HK-2 (cell line): Measurements from ENCODE around the gene CACNA2D1.

Experiments used
- DNase-seq: peaks from one replicate; pipeline ENCODE4 v3.0.0-alpha.2; 2018; ENCODE audit not compliant: unreplicated experiment

Gene CACNA2D1

DNA sequence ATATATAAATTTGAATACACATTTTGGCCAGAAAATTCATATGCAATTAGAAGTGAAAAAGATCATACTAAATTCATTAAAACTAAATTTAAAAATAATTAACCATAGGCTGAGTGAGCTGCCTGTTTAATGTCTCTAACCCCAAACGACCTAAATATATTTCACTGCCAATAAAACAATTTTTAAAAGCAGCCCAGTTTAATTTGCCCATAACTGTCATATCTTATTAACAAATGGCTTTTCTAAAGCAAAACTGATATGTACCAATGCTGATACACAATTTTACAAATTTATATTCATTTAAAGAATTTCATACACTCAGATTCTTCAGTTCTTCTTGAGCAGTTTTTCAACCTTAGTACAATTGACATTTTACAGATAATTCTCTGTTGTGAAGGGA lies 99.9 kb downstream of the CACNA2D1 start:
- DNase-seq, result no peak

DNA sequence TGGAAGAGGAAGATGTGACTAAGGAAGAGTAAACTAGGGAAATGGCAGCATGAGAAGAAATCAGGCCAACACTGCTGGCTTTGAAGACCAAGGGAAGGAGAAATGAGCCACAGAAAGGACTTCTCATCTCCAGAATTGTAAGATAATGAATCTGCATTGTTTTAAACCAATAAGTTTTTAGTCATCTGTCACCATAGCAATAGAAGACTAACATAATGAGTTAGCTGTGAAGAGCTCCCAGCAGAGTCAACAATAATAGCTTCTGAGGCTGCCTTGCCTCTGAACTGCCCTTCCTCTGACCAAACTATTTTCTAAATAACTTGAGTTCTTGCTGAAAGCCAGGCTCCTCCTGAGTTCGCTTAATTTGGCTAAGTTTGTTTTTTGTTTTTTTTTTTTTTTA lies 103.6 kb downstream of the CACNA2D1 start:
- DNase-seq, result no peak

GRCh38 chr7:82335927-82336326 lies 107.7 kb downstream of the CACNA2D1 start:
- DNase-seq, result peak; percentile 1

DNA sequence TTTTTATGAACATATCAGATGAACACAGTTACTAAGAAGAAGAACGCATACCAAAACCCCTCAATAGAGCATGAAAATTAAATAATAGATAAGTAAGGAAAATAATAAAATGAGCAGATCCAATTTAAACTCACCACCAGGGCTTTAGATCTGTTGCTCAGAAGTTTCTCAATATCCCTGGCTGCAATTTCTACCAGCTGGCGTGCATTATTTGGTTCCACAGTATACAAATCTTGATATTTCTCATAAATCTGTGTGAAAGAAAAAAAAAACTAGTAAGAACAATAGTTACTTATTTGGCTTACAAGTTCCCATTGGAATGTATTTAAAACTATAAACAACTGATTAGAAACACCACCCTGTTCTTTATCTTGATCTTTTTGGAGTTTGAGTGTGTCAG lies 108.6 kb downstream of the CACNA2D1 start:
- no peak for DNase-seq

- no peak for DNase-seq
Measured at GRCh38 chr7:82331234-82331633, 112.3 kb downstream of the CACNA2D1 start.

DNA sequence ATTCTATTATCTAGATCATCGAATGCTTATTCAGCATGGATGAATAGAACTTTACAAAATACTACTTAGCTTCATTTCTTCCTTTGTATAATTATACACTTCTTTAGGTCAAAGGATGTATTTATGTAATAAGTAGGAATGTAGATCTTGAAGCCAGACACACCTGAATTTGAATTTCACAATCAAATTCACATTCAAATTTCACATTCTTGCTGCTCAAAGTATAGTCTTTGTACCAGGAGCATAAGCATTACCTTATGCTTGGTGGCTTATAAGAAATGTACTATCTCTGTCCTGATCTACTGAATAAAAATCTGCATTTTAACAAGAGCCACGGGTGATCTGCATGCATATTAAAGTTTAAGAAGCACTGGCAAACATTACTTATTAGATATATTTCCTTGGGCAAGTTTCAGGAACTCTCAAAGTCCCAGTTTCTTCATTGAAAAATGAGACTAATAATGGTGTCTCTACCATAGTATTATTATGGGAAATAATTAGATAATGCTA lies 112.8 kb downstream of the CACNA2D1 start:
- no peak for DNase-seq

DNA sequence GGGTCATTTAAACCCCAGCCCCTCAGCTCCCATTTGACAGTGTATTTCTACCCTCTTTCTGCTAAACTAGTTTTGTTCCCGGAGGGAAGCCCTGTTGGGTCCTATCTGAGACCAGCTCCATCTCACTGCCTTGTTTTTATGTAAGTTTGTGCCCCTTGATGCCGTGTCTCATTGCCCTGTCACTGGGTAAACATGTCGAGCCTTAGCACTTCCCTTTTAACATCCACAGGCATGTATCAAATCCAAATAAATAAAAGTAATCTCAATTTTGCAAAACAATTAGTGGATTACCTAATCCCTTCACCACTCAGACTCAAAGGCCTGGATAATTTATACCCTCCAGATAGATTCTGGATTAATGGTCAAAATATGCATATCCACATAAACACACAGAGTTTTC lies 115.7 kb downstream of the CACNA2D1 start:
- no peak for DNase-seq

DNA sequence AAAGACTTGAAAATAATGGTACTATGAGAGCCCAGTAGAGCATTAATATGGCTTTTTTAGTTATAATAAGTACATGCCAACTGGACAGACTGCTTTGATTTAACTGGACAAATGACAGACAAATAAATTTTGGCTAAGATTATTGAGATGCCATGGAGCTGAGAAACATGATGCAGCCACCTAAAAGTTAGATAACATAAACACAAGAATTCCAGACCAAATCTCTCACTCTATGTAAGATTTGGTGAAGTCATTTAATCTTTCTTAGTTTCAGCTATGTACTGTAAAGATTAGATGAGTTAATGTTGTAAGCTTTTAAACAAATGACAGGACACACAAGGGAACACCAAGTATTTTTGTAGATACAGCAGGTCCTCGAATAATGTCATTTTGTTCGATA lies 118.2 kb downstream of the CACNA2D1 start:
- DNase-seq, result no peak

GRCh38 chr7:82323806-82324205 lies 119.8 kb downstream of the CACNA2D1 start:
- DNase-seq, result no peak

- no peak for DNase-seq
Measured at GRCh38 chr7:82319674-82320118, 123.9 kb downstream of the CACNA2D1 start.

DNA sequence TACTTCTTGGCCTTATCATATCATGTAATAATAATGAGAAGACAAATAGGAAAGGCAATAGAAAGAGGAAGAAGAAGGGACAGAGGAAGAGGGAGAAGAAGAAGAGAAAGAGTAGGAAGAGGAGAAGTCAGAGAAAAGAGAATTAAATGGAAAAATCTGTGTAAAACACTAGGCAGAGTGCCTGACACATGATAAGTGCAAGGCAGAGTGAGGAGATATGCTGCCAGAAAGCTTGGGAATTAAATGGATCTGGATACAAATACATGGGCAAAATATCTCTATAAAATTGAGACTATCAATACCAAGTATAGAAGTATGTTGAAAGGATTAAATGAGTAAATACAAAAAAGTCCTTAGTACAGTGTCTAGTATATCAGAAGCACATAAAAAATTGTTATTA lies 124.8 kb downstream of the CACNA2D1 start:
- no peak for DNase-seq

DNA sequence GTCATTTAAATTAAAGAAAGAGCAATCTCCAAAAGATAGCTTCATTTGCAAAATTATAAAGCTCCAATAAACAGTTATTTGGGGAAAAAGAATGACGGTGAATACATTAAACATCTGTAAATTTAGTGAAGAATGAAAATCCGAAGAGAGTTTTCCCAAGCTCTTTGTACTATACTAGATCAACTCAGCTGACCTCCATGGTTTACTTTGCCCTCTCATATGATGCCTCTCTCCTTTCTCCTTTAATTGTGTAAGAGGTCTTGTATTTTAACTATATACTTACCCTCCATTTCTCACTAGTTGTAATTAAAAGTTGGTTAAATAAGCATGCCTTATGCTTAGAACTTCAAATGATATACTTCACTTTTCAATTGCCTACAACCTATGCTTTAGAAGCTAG lies 125.8 kb downstream of the CACNA2D1 start:
- no peak for DNase-seq

GRCh38 chr7:82317257-82317721 lies 126.3 kb downstream of the CACNA2D1 start:
- no peak for DNase-seq

DNA sequence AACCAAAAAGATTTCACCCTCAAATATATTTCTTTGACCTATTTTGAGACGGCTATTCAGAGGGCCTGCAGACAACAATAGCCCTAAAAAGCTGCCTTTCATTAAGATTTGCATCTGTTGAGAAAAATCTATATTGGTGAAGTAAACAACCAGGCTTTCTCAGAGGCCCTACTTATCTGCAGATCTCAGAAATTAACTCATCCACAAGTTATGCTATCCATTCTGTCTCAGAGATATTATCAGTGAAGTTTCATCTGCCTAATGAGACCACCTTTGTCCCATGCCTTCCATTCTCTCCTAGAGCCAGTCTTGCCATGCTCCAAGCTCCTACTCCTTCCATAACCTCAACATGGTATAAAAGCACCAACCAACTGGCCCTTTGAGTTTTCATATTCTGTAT lies 130.3 kb downstream of the CACNA2D1 start:
- DNase-seq, result no peak

GRCh38 chr7:82312646-82313045 lies 130.9 kb downstream of the CACNA2D1 start:
- no peak for DNase-seq

DNA sequence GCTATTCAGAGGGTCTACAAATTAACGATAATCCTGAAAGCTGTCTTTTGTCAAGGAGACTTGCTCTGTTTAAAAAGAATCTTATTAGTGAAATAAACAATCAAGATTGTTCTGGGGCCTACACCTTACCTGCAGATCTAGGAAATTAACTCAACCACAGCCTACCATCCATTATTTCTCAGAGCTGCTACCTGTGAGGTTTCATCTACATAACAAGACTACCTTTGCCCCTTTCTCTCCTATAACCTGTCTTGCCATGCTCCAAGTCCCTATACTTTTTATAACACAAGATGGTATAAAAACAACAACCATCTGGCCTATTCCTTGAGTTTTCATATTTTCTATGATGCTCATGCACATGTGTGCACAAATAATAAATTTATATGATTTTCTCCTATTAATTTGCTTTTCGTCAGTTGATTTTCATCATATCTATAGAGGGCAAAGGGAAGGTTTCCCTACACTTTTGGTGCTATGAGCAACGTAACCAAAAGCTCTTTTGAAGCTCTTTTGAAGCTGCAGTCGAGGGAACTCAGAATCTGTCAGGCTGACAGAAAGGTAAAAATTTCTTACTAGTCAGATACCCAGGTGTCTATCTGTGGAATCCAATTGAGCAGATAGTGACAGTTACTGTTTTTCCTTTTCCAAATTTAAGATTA lies 138.1 kb downstream of the CACNA2D1 start:
- DNase-seq, result no peak

GRCh38 chr7:82294865-82295264 lies 148.7 kb downstream of the CACNA2D1 start:
- no peak for DNase-seq

GRCh38 chr7:82294382-82294784 lies 149.2 kb downstream of the CACNA2D1 start:
- no peak for DNase-seq

- no peak for DNase-seq
Measured at GRCh38 chr7:82293467-82293866, 150.1 kb downstream of the CACNA2D1 start.

DNA sequence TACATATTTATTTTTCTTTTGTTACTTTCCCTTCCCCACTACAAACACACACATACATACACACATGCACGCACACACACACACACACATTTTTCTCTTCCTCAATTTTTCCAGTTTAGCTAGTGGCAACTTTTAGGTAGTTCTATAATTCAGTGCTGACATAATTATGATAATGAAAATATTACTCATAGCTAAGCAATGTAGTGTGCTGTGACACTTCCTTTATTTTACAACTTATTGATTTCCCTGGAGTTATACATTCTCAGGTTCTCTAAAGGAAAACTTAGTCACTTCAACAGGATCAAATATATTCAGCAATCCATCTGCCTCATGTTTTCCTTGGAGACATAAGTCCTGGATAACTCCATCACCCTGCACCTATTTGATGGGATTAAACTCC lies 151.6 kb downstream of the CACNA2D1 start:
- DNase-seq, result no peak

GRCh38 chr7:82289889-82290288 lies 153.7 kb downstream of the CACNA2D1 start:
- DNase-seq, result no peak

GRCh38 chr7:82289152-82289535 lies 154.4 kb downstream of the CACNA2D1 start:
- DNase-seq, result no peak

DNA sequence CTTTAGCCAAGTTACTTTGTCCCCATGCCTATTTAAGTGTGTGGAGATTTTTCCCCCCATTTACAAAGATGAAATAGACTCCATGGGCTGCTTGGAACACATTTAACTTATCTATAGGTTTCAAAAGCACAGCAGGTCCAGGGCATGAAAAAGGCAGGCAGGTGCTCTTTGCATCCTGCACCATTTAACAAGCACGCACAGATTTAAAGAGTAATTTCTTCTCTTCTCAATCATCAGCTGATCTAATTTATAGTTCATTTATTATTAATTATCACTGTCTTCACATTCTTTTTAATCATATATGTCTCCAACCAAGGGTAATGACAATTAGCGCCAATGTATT lies 156.8 kb downstream of the CACNA2D1 start:
- no peak for DNase-seq
